Measurements from ENCODE around the gene PRR30.

The PRR30 gene

DNA sequence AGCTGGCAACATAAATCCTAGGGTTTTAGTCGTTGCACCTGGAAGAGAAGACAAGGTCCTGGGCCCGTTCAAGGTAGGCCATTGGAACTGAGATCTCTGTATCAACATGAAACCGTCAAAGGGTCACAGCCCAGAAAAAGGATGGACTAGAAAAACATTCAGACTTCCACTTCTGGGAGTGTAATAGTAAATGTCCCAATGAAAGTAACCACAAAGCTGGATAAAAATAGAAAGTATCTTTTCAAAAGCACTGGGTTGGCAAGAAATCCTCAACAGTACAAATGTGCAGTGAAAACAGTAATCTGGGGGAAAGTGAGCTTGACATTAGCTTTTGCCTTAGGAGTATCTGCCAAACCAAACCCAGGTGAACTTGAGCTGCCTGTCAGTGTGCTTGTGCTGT lies 33.2 kb downstream of the PRR30 start:
- no peak for DNase-seq (ENCODE audit: low read depth)
- TF ChIP-seq CTCF (IDR thresholded peaks at IDR 0.05; ENCODE audit: insufficient read depth, low read depth, low read length, missing control alignments): no peak

GRCh38 chr2:27102329-27102728 lies 36.9 kb downstream of the PRR30 start:
- no peak for DNase-seq (ENCODE audit: low read depth)
- TF ChIP-seq CTCF (IDR thresholded peaks at IDR 0.05; ENCODE audit: insufficient read depth, low read depth, low read length, missing control alignments): no peak

More for the DNA sequence above, 33.2 kb downstream of the PRR30 start:
- no peak overlapping the region for H3K4me3 ChIP-seq (ENCODE audit: low read length)

GRCh38 chr2:27100036-27100435 lies 39.2 kb downstream of the PRR30 start:
- no peak overlapping the region for H3K4me3 ChIP-seq (ENCODE audit: low read length)
- DNase-seq (ENCODE audit: low read depth): no peak
- TF ChIP-seq CTCF (IDR thresholded peaks at IDR 0.05; ENCODE audit: insufficient read depth, low read depth, low read length, missing control alignments): no peak

More at GRCh38 chr2:27102329-27102728, 36.9 kb downstream of the PRR30 start:
- H3K4me3 ChIP-seq (ENCODE audit: low read length): no peak overlapping the region

DNA sequence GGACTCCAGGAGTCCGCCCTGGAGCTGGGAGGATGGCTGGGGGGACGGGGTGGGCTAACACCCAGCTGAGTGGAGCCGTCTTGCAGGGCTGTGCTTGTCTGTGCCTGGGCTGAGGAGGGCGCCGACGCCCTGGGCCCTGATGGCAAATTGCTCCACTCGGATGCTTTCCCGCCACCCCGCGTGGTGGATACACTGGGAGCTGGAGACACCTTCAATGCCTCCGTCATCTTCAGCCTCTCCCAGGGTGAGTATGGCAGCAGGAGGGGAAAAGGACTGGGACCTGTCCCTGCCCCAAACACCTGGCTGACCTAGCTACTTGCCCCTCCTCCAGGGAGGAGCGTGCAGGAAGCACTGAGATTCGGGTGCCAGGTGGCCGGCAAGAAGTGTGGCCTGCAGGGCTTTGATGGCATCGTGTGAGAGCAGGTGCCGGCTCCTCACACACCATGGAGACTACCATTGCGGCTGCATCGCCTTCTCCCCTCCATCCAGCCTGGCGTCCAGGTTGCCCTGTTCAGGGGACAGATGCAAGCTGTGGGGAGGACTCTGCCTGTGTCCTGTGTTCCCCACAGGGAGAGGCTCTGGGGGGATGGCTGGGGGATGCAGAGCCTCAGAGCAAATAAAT lies 39.8 kb downstream of the PRR30 start:
- no peak for DNase-seq (ENCODE audit: low read depth)
- no peak overlapping the region for H3K4me3 ChIP-seq (ENCODE audit: low read length)
- TF ChIP-seq CTCF (IDR thresholded peaks at IDR 0.05; ENCODE audit: insufficient read depth, low read depth, low read length, missing control alignments): no peak

GRCh38 chr2:27097341-27097740 lies 41.9 kb downstream of the PRR30 start:
- no peak overlapping the region for H3K4me3 ChIP-seq (ENCODE audit: low read length)
- no peak for TF ChIP-seq CTCF (IDR thresholded peaks at IDR 0.05; ENCODE audit: insufficient read depth, low read depth, low read length, missing control alignments)
- DNase-seq (ENCODE audit: low read depth): no peak

DNA sequence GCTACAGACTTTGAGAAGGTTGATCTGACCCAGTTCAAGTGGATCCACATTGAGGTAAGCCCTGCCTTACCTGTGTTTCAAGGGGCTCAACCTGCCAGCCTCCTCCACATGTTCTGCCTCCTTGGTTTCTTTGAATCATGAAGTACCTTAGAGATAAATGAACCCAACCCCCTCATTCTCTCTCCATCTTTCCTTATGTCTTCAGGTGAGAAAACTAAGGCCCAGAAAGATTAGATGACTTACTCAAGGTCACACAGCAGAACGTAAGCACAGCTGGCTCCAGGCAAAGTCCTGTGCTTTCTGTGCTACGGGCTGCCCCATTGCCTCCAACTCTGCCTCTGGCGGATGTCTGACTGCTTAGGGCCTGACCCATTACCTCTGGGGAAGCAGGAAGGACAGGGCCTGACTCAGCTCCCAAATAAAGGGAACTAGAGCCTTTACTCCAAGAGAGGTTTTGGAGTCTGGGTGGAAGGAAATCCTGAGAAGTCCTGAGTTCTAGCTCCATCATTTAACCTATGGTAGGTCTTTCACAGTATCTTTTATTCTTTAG lies 42.4 kb downstream of the PRR30 start:
- no peak overlapping the region for H3K4me3 ChIP-seq (ENCODE audit: low read length)
- DNase-seq (ENCODE audit: low read depth): no peak
- no peak for TF ChIP-seq CTCF (IDR thresholded peaks at IDR 0.05; ENCODE audit: insufficient read depth, low read depth, low read length, missing control alignments)
